Naive B cell (primary cell): ENCODE data around the gene WNT9A. TPM values are rescaled to one million over a fixed set of nuclear protein-coding genes. Genes with fewer than 3 reads are reported as not detected.

Experiments
- ATAC-seq, 2 donors: fragments of 150-1000 bp; cut with Tn5 transposase; 2 replicates each; pipeline ENCODE4 v1.10.0; 2021; ENCODE audit warnings: low read depth in 2 of 2, mild to moderate bottlenecking in 2 of 2, moderate library complexity in 2 of 2
- DNase-seq: peaks from one replicate; pipeline ENCODE4 v3.0.0; 2022
- H3K27ac Mint-ChIP-seq, 6 donors: one replicate each; pipeline ENCODE4 v1.8.0; 2020 to 2022; ENCODE audit warnings: mild to moderate bottlenecking in 6 of 6, mixed read lengths in 6 of 6, moderate library complexity in 5 of 6, inconsistent platforms in 2 of 6
- H3K27me3 Mint-ChIP-seq, 3 donors: one replicate each; pipeline ENCODE4 v1.8.0; 2021 to 2022; ENCODE audit warnings: mixed read lengths in 3 of 3, mild to moderate bottlenecking in 1 of 3
- H3K36me3 Mint-ChIP-seq, 2 donors: one replicate each; pipeline ENCODE4 v1.8.0; 2020 to 2022; ENCODE audit warnings: mixed read lengths in 2 of 2, inconsistent platforms in 1 of 2, mild to moderate bottlenecking in 1 of 2
- H3K4me1 Mint-ChIP-seq, 3 donors: one replicate each; pipeline ENCODE4 v1.8.0; 2020 to 2022; ENCODE audit warnings: mixed read lengths in 3 of 3, inconsistent platforms in 1 of 3, mild to moderate bottlenecking in 1 of 3, moderate library complexity in 1 of 3
- H3K4me3 Mint-ChIP-seq, 8 donors: one replicate each; pipeline ENCODE4 v1.8.0; 2020 to 2022; ENCODE audit warnings: mild to moderate bottlenecking in 8 of 8, mixed read lengths in 8 of 8, moderate library complexity in 8 of 8, inconsistent platforms in 2 of 8
- H3K9me3 Mint-ChIP-seq, 7 donors: one replicate each; pipeline ENCODE4 v1.8.0; 2020 to 2022; ENCODE audit warnings: mixed read lengths in 7 of 7, mild to moderate bottlenecking in 5 of 7, inconsistent platforms in 2 of 7, moderate library complexity in 1 of 7
- polyA plus RNA-seq, 6 donors: library from polyadenylated mRNA; unstranded; fragments of 300-500 nt; fragmentation: Illumina TruSeq; gene quantifications; one replicate each; pipeline ENCODE4 v1.2.3, GENCODE V29; 2021; ENCODE audit warnings: low read depth in 6 of 6

The WNT9A gene
- polyA plus RNA-seq, 6 donors from 2014 or later: not detected

GRCh38 chr1:227893949-227894721, 53.6 kb downstream of the WNT9A start:
- no peak overlapping the region for H3K4me3 Mint-ChIP-seq
- H3K27me3 Mint-ChIP-seq: no peaks in the 10 kb centered on the region
- no peaks in the 10 kb centered on the region for H3K4me1 Mint-ChIP-seq
- peak overlapping the region in 1 of 6 donors; percentile 71 for H3K27ac Mint-ChIP-seq
- no peaks in the 10 kb centered on the region for H3K36me3 Mint-ChIP-seq
- DNase-seq: no peak
- no peaks in the 10 kb centered on the region for H3K9me3 Mint-ChIP-seq
- no peak for ATAC-seq

- H3K27me3 Mint-ChIP-seq: no peaks in the 10 kb centered on the region
- H3K4me3 Mint-ChIP-seq: no peak overlapping the region
- ATAC-seq (no peak), DNase-seq (no peak)
- no peaks in the 10 kb centered on the region for H3K9me3 Mint-ChIP-seq
- H3K27ac Mint-ChIP-seq: no peak overlapping the region
- H3K4me1 Mint-ChIP-seq: no peaks in the 10 kb centered on the region
- no peaks in the 10 kb centered on the region for H3K36me3 Mint-ChIP-seq
These were observed 54.3 kb downstream of the WNT9A start for GRCh38 chr1:227893300-227893948.

GRCh38 chr1:227892489-227893299, 55.0 kb downstream of the WNT9A start:
- H3K4me1 Mint-ChIP-seq: peaks cover 0 to 3% (median 3%) of the 10 kb centered on the region in 3 donors
- peak overlapping the region in 1 of 6 donors; percentile 78 for H3K27ac Mint-ChIP-seq
- no peak for DNase-seq
- peaks cover 0 to 4% (median 0%) of the 10 kb centered on the region in 3 donors for H3K27me3 Mint-ChIP-seq
- no peak overlapping the region for H3K4me3 Mint-ChIP-seq
- no peaks in the 10 kb centered on the region for H3K36me3 Mint-ChIP-seq
- H3K9me3 Mint-ChIP-seq: no peaks in the 10 kb centered on the region
- ATAC-seq: no peak

- Mint-ChIP-seq H3K27me3 (peaks cover 0 to 5% (median 0%) of the 10 kb centered on the region in 3 donors), H3K4me1 (peaks cover 0 to 4% (median 3%) of the 10 kb centered on the region in 3 donors), H3K36me3 (no peaks in the 10 kb centered on the region), H3K27ac (no peak overlapping the region), H3K9me3 (no peaks in the 10 kb centered on the region), H3K4me3 (no peak overlapping the region)
- no peak for ATAC-seq
- no peak for DNase-seq
These were observed 55.7 kb downstream of the WNT9A start for GRCh38 chr1:227891955-227892488.

GRCh38 chr1:227891223-227891954, 56.3 kb downstream of the WNT9A start:
- no peak for ATAC-seq

GRCh38 chr1:227890451-227891222, 57.1 kb downstream of the WNT9A start:
- Mint-ChIP-seq H3K27me3 (peaks cover 0 to 5% (median 0%) of the 10 kb centered on the region in 3 donors), H3K36me3 (no peaks in the 10 kb centered on the region), H3K4me3 (peak overlapping the region in 1 of 8 donors; percentile 50), H3K9me3 (no peaks in the 10 kb centered on the region), H3K27ac (no peak overlapping the region), H3K4me1 (peaks cover 0 to 6% (median 4%) of the 10 kb centered on the region in 3 donors)
- DNase-seq (no peak), ATAC-seq (no peak)

More at GRCh38 chr1:227891223-227891954, 56.3 kb downstream of the WNT9A start:
- no peaks in the 10 kb centered on the region for H3K36me3 Mint-ChIP-seq
- no peaks in the 10 kb centered on the region for H3K9me3 Mint-ChIP-seq
- H3K27me3 Mint-ChIP-seq: peaks cover 0 to 5% (median 0%) of the 10 kb centered on the region in 3 donors
- H3K4me3 Mint-ChIP-seq: no peak overlapping the region
- H3K4me1 Mint-ChIP-seq: peaks cover 0 to 4% (median 3%) of the 10 kb centered on the region in 3 donors
- no peak overlapping the region for H3K27ac Mint-ChIP-seq
- no peak for DNase-seq

GRCh38 chr1:227889863-227890405, 57.8 kb downstream of the WNT9A start:
- DNase-seq: no peak
- ATAC-seq: no peak
- Mint-ChIP-seq H3K4me1 (peaks cover 0 to 9% (median 4%) of the 10 kb centered on the region in 3 donors), H3K9me3 (no peaks in the 10 kb centered on the region), H3K27ac (no peak overlapping the region), H3K27me3 (peaks cover 0 to 5% (median 0%) of the 10 kb centered on the region in 3 donors), H3K4me3 (peak overlapping the region in 3 of 8 donors; percentile 3 to 50 (median 7)), H3K36me3 (no peaks in the 10 kb centered on the region)

GRCh38 chr1:227889047-227889862, 58.5 kb downstream of the WNT9A start:
- H3K36me3 Mint-ChIP-seq: no peaks in the 10 kb centered on the region
- H3K27ac Mint-ChIP-seq: peak overlapping the region in 2 of 6 donors; percentile 74 to 81
- H3K27me3 Mint-ChIP-seq: peaks cover 0 to 5% (median 0%) of the 10 kb centered on the region in 3 donors
- peaks cover 0 to 9% (median 4%) of the 10 kb centered on the region in 3 donors for H3K4me1 Mint-ChIP-seq
- ATAC-seq (no peak), DNase-seq (no peak)
- H3K9me3 Mint-ChIP-seq: no peaks in the 10 kb centered on the region
- H3K4me3 Mint-ChIP-seq: peak overlapping the region in 3 of 8 donors; percentile 15 to 32 (median 24)

GRCh38 chr1:227888404-227889046, 59.2 kb downstream of the WNT9A start:
- Mint-ChIP-seq H3K9me3 (no peaks in the 10 kb centered on the region), H3K27ac (peak overlapping the region in 3 of 6 donors; percentile 24 to 74 (median 56)), H3K36me3 (no peaks in the 10 kb centered on the region), H3K27me3 (peaks cover 0 to 5% (median 0%) of the 10 kb centered on the region in 3 donors), H3K4me3 (peak overlapping the region; percentile 24 to 94 (median 84)), H3K4me1 (peaks cover 0 to 9% (median 4%) of the 10 kb centered on the region in 3 donors)
- ATAC-seq (no peak), DNase-seq (no peak)

- Mint-ChIP-seq H3K27ac (peak overlapping the region in 3 of 6 donors; percentile 73 to 88 (median 80)), H3K4me1 (peaks cover 0 to 9% (median 4%) of the 10 kb centered on the region in 3 donors), H3K27me3 (peaks cover 0 to 5% (median 0%) of the 10 kb centered on the region in 3 donors), H3K4me3 (peak overlapping the region; percentile 80 to 94 (median 88)), H3K36me3 (no peaks in the 10 kb centered on the region), H3K9me3 (no peaks in the 10 kb centered on the region)
- DNase-seq: peak; percentile 43
- peak; percentile 78 to 83 for ATAC-seq
These were observed 59.9 kb downstream of the WNT9A start for GRCh38 chr1:227887697-227888403.
